ENCODE data around the gene COX4I2.
"Not testable (repeated sequence)": the region's sequence is repeated elsewhere in the genome, so short reads cannot be mapped to it uniquely, and the experiment has no call there.

Gene COX4I2

DNA sequence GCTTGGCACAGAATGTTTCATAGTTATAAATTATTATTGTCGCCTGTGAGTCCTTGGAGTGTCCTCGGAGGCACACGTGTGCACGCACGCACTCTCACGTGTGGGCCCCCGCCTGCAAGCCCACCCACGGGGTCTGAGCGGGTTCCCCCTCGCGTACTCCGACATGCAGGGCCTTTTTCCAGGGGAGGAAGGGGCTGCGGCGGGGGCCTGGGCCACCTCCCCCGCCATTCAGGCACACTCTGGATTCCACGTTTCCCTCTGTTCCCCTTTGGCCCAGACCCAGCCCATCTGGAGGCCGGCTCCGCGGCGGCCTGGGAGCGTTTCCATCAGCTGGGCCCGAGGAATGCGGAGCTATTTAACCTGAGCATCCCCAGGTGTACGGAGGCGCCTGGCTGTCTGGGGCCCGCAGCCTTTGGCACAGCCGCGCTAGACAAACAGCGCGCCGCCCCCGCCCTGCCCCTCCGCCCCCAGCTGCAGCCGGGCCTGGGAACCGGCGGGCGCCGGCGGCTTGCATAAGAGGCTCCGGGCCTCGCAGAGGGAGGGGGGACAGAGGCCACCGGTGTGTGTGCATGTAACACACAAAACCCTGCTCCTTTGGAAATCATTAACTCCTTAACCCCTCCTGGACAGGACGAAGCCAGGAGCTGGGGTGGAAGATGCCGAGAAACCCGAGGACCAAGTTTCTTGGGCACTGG, 29.3 kb upstream of the COX4I2 start:
- DNase-seq = no peak

- DNase-seq = not testable (repeated sequence)
These were observed 25.5 kb upstream of the COX4I2 start for GRCh38 chr20:31612271-31612640.

GRCh38 chr20:31615416-31615815, 22.3 kb upstream of the COX4I2 start:
- DNase-seq = no peak

DNA sequence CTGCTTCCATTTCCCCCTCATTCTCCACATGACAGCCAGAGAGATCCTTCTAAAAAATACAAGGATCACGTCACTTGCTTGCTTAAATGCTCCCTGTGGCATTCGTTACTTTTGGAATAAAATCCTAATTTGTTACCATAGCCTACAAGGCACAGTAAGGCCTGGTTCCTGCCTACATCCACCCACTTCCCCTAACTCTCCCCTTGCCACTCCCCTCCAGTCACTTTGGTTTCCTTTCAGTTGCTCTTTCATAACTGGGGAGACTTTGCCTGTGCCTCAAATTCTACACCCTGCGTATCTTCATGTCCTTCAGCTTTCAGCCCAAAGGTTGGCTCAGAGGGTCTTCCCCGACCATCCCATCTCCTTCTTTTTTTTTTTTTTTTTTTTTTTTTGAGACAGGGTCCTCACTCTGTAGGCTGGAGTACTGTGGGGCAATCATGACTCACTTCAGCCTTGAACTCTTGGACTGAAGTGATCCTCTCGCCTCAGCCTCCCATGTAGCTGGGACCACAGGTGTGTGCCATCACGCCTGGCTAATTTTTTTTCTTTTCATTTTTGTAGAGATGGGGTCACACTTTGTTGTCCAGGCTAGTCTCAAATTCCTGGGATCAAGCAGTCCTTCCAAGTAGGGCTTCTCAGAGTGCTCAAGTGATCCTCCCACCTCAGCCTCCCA, 20.1 kb upstream of the COX4I2 start:
- DNase-seq = peak; percentile 66

GRCh38 chr20:31620246-31620645, 17.5 kb upstream of the COX4I2 start:
- no peak for DNase-seq

DNA sequence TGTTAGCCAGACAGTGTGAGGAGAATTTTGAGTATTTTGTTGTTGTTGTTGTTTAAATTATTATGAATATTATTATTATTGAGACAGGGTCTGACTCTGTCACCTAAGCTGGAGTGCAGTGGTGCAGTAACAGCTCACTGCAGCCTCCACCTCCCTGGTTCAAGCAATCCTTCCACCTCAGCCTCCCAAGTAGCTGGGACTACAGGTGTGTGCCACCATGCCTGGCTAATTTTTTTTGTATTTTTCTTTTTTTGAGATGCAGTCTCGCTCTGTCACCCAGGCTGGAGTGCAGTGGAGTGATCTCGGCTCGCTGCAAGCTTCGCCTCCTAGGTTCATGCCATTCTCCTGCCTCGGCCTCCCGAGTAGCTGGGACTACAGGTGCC, 14.6 kb upstream of the COX4I2 start:
- DNase-seq = not testable (repeated sequence)

DNA sequence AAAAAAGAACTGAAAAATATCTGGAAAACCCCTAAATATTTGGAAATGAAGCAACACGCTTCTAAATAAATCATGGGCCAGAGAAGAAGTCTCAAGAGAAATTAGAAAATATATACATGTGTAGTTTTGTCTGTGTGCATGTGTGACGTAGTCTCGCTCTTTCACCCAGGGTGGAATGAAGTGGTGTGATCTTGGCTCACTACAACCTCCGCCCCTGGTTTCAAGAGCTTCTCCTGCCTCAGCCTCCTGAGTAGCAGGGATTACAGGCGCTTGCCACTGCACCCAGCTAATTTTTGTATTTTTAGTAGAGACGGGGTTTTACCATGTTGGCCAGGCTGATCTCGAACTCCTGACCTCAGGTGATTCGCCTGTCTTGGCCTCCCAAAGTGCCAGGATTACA, 11.2 kb upstream of the COX4I2 start:
- not testable (repeated sequence) for DNase-seq

DNA sequence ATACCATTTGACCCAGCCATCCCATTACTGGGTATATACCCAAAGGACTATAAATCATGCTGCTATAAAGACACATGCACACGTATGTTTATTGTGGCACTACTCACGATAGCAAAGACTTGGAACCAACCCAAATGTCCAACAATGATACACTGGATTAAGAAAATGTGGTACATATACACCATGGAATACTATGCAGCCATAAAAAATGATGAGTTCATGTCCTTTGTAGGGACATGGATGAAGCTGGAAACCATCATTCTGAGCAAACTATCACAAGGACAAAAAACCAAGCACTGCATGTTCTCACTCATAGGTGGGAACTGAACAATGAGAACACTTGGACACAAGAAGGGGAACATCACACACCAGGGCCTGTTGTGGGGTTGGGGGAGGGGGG, 9.7 kb upstream of the COX4I2 start:
- not testable (repeated sequence) for DNase-seq

- no peak for DNase-seq
These were observed 7.4 kb upstream of the COX4I2 start for GRCh38 chr20:31630187-31630790.

- no peak for DNase-seq
These were observed 5.0 kb upstream of the COX4I2 start for GRCh38 chr20:31632548-31633338.

DNA sequence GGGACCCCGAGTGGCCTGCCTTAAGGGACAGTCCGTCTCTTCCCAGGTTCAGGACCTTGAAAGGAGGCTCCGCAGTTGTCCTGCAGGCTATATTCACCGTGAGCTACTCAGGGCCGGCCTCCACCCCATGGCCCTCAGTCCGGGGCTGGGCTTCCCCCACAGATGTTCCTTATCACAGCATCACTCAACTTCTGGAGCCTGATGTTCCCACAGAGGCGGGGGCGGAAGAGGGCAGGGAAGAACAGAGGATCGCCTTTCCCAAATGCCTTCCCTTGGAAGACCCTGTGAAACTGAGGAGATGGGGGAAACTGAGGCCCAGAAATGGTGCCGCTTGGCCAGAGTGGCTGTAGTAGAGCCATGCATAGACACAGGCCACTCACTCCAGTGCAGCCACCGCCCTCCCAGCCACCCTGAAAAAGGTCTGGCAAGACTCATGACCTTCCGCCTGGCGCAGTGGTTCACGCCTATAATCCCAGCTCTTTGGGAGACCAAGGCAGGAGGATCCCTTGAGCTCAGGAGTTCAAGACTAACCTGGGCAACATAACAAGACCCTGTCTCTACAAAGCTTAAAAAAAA, 4.3 kb upstream of the COX4I2 start:
- DNase-seq = no peak

- no peak for DNase-seq
These were observed 605 bp downstream of the COX4I2 start for GRCh38 chr20:31638317-31638716.

- no peak for DNase-seq
These were observed 1.1 kb downstream of the COX4I2 start for GRCh38 chr20:31638816-31639215.

GRCh38 chr20:31640259-31640658, 2.5 kb downstream of the COX4I2 start:
- no peak for DNase-seq

DNA sequence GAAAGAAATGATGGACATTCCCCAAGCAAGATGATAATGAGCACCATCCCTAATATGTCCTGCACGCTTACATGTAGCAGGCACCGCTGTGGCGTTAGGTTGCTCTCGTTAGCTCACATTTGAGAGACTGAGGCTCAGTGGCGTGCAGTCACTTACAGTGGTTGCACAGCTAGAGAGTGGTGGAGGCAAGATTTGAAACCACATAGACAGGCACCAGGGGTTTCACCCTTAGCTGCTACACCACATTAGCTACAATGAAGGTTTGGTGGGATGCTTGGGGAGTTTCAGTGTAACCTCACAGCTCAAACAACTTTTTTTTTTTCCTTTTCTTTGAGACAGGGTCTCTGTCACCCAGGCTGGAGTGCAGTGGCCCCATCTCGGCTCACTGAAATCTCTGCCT, 3.7 kb downstream of the COX4I2 start:
- DNase-seq = no peak

- DNase-seq = no peak
These were observed 5.1 kb downstream of the COX4I2 start for GRCh38 chr20:31642837-31643236.

GRCh38 chr20:31643522-31643921, 5.8 kb downstream of the COX4I2 start:
- no peak for DNase-seq

DNA sequence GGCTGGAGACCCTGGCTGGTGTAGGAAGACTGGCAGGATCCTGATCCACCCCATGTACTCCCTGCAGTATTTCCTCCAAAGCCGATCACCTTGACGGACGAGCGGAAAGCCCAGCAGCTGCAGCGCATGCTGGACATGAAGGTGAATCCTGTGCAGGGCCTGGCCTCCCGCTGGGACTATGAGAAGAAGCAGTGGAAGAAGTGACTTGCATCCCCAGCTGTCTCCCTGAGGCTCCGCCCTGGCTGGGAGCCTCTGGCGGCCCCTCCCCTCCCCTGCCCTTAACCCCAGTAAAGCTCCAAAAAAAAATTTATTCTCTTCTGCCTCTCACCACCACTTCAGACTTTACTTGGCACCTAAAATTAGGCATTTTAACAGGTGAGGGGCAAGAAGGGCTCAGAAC, 7.0 kb downstream of the COX4I2 start:
- no peak for DNase-seq

- not testable (repeated sequence) for DNase-seq
These were observed 10.4 kb downstream of the COX4I2 start for GRCh38 chr20:31648104-31648503.

- no peak for DNase-seq
These were observed 15.2 kb downstream of the COX4I2 start for GRCh38 chr20:31652917-31653396.

DNA sequence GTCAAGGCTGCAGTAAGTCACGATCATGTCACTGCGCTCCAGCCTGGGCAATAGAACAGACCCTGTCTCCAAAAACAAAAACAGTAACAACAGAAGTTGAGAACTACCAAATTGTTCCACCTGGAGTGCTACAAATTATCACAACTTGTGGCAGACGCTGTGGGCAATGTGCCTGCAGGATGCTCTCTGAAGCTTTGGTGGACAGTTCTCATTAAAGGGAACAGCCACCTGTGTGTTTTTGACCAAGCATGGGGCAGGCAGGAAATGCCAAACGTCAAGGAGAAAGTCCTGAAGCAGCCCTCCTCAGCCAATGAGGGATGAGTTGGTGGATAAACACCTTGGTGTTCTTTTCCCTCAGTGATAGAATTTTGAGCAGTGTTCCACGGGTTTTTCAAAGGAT, 15.8 kb downstream of the COX4I2 start:
- no peak for DNase-seq

GRCh38 chr20:31654534-31654933, 16.8 kb downstream of the COX4I2 start:
- DNase-seq = no peak

Measured in KG1 (cell line).